GM19193 (cell line): ENCODE data around the gene RHOF.

Experiments
- POLR2A ChIP-seq: IDR thresholded peaks from 4 replicates; pipeline ENCODE4 v1.6.1; 2011; ENCODE audit not compliant: insufficient read depth, insufficient read length; ENCODE audit errors: extremely low read depth

The RHOF gene

GRCh38 chr12:121769297-121769830, 24.1 kb downstream of the RHOF start:
- no peak for TF ChIP-seq POLR2A

DNA sequence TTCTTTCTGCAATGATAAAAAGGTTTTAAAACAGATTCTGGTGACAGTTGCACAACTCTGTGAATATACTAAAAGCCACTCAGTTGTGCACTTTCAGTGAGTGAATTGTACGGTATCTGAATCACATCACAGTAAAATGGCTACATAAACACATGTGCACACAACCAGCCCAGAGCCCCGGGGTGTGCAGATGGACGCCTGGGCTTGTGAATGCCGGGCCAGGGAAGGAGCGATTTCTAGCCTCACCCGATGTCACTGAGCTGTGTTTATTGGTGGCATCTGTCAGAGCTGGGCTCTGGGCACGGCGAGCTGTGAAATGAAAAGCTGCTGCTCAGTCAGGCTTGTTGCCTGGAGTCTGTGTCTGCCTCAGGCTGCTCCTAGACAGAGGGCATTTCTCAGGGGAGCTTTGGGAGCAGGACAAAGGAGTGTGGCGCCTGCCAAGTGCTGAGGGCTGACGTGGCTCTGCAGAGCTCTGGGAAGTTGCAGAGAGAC, 25.9 kb downstream of the RHOF start:
- no peak for TF ChIP-seq POLR2A

DNA sequence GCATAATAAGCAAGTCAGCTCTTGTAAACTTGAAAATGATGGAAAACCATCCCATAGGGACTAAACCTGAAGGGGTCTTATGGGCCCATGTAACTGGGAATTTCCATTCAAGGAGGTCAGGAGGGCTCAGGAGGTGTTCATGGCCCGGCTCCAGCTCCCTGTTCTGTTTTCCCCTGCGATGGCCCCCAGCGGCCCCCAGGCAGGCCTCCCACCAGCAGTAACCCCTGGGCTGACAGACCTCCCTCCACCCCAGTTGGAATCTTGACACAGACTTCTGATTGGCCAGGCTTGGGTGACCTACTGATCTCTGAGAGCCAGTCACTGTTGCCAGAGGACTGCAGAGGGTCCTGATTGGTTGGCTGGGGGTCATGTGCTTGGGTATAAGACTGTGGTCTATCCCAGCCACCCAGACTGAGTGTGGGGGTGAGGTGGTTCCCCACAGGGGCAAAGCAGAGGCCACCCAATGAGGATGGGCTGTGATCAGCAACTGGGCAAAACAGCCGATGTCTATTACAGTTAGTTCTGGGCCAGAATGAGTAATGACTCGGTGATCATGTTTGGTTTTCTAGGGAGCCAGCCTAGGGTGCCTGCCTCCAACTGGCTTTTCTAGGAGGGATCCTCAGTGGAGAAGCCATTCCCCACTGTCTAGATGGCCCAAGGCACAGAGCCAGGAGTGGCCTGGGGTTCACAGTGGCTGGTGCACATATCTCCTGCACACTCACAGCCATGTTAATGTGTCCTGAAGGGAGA, 27.0 kb downstream of the RHOF start:
- TF ChIP-seq POLR2A: no peak

- TF ChIP-seq POLR2A: no peak
Measured at GRCh38 chr12:121765573-121765972, 27.9 kb downstream of the RHOF start.

GRCh38 chr12:121764808-121765207, 28.7 kb downstream of the RHOF start:
- TF ChIP-seq POLR2A: no peak

DNA sequence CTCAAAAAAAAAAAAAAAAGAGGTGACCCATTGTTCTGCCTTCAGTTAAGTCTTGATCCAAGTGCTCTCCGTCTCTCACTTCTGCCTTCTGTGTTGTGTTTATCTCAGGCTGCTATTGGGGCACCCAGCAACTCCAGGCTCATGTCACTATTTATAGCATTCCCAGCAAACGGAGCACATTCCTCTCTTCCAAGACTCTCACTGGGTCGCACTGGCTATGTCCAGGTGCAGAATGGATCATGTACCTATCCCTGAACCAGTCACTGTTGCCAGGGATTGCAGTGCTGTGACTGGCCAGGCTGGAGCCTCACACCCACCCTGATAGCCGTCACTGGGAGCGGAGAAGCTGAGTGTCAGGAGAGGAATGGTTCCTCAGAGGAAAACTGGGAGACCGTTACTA, 31.2 kb downstream of the RHOF start:
- no peak for TF ChIP-seq POLR2A

GRCh38 chr12:121755591-121755990, 37.9 kb downstream of the RHOF start:
- TF ChIP-seq POLR2A: no peak

DNA sequence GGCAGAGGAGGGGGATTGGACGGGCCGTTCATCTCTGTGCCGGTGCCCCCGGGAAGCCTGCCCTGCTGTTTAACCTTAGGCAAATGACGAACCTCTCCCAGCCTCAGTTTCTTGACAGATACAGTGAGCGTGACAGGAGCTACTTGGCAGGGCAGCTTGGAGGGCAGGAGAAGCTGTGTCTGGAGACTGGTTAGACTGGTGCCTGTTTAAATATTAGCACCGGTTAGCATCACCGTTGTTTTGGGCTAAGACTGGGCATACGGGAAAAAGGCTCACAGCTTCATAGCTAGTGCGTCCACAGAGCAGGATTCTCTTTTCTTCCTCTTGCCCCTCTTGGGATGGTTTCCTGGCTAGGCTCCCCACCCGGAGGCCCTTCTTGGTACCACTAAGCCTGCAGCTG, 38.7 kb downstream of the RHOF start:
- TF ChIP-seq POLR2A: no peak

GRCh38 chr12:121753844-121754264, 39.6 kb downstream of the RHOF start:
- no peak for TF ChIP-seq POLR2A

DNA sequence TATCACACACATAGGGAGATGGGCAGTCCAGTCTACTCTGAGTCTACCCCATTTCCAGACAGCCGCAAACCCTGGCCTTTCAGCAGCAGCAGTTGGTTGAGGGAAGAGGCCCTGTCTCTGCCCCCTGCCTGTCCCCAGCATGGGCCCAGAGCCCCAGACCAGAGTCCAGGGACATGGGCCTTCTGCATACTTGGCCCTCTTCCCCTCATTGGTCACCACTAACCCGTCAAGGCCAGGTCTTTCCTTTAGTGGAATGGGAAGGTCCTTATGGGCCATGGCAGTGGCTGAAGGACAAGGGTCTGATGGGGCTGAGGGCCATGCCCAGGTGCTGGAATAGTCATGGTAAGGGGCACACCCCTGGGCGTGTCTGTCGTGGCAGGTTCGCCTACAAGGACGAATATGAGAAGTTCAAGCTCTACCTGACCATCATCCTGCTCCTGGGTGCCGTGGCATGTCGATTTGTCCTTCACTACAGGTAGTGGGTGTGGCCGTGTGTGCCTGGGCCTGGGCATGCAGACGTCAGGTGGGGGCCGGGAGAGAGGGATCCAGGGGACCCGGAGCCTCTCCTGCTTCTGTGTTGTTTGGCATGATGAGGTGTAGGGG, 41.6 kb downstream of the RHOF start:
- no peak for TF ChIP-seq POLR2A

DNA sequence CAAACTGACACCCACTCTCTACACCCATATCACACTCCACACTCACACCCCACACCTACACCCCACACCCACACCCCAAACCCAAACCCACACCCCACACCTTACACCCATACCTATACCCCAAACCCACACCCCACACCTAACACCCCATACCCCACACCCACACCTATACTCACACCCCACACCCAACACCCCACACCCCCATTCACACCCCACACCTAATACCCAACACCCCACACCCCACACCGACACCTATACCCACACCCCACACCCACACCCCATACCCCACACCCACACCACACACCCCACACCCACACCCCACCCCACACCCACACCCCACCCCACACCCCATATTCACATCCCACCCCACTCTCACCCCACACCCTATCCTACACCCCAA, 42.5 kb downstream of the RHOF start:
- no peak for TF ChIP-seq POLR2A

- TF ChIP-seq POLR2A: no peak
Measured at GRCh38 chr12:121750507-121750955, 43.0 kb downstream of the RHOF start.

DNA sequence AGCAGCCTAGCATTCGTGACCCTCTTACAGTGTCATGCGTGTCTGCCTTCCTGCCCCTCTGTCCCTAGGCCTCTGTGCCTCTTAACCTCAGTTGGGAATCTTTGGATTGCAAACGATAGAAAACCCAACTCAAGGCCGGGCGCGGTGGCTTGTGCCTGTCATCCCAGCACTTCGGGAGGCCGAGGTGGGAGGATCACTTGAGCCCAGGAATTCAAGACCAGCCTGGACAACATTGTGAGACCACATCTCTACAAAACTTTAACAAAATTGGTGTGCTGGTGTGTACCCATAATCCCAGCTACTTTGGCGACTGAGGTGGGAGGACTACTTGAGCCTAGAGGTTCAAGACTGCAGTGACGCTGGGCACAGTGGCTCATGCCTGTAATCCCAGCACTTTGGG, 44.2 kb downstream of the RHOF start:
- no peak for TF ChIP-seq POLR2A

DNA sequence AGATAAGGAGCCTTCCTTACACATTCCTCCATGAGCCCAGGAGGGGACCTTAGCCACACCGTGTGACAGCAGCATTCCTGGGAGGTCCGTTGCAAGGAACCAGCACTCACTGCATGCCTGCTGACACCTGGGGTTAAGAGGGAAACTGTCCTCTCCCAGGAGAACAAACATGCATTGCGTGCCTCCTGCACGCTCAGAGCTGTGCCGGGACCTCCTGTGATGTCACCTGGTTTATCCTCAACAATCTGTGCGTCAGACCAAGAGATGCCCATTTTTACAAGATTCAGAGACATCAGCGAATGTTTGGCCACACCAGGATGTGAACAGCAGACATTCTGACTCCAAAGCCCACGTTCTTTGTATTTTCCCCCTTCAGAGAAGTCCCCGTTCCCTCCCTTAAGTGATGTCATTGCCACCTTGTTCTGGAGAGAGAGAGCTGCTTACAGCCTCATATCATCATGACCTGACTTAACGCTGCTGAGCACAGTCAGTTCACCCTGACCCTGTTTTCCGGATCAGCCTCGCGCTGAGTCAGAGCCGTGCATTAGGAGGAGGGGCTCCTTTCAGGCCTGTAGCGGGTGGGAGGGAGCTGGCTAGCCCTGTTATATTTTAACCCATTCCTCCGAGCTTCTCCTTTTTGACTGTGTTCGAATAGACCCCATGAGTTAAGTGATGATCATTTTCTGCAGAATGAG, 44.8 kb downstream of the RHOF start:
- no peak for TF ChIP-seq POLR2A

DNA sequence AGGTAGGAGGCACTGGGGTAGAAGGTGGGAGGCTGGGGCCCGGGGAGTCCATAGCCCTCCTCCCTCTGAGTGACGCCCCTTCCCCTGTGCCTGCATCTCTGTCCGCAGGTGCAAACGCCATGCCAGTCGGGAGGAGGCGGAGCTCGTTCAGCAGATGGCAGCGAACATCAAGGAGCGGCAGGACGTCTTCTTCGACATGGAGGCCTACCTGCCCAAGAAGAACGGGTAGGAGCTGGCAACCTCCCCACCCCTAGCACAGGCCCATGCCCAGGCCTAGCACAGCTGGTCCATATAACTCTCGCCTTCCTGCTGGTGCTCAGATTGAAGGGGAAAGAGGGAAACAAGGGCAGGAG, 45.3 kb downstream of the RHOF start:
- no peak for TF ChIP-seq POLR2A
